HFFc6 (cell line): ENCODE results near the gene NQO2. TPM values are rescaled to one million over a fixed set of nuclear protein-coding genes. Genes with fewer than 3 reads are reported as not detected.
A peak's percentile ranks its signal among the peaks of the same experiment; 100 is the strongest.

ENCODE experiments used
- DNase-seq: peaks from one replicate; pipeline ENCODE4 v3.0.0-alpha.2; 2018
- H3K27ac Mint-ChIP-seq: 2 replicates; pipeline ENCODE4 v1.8.0; 2020; ENCODE audit warnings: mild to moderate bottlenecking, mixed read lengths
- H3K27me3 Mint-ChIP-seq: 2 replicates; pipeline ENCODE4 v1.8.0; 2021; ENCODE audit warnings: mild to moderate bottlenecking, moderate library complexity, mixed read lengths; ENCODE audit not compliant: insufficient read depth
- H3K36me3 Mint-ChIP-seq: 2 replicates; pipeline ENCODE4 v1.8.0; 2021; ENCODE audit warnings: low read depth, mixed read lengths
- H3K4me1 Mint-ChIP-seq: 2 replicates; pipeline ENCODE4 v1.8.0; 2020; ENCODE audit warnings: low read depth, mixed read lengths
- H3K4me3 Mint-ChIP-seq: 2 replicates; pipeline ENCODE4 v1.8.0; 2020; ENCODE audit warnings: mild to moderate bottlenecking, moderate library complexity, mixed read lengths
- H3K9me3 Mint-ChIP-seq: 2 replicates; pipeline ENCODE4 v1.8.0; 2020; ENCODE audit warnings: mild to moderate bottlenecking, mixed read lengths
- total RNA-seq, 6 experiments: library from RNA; stranded (reverse); fragmentation: NEBNext Ultra II Directional; extraction: Animal tissue kit (Norgen Biotek cat#: 25700); gene quantifications; 2 replicates in 1 of 6; 3 replicates in 5 of 6; pipeline ENCODE4 v1.2.3, GENCODE V29; 2021
- TF ChIP-seq, protein P1 (sequence below): fragments of 200-600 bp; sonication (generic); IDR thresholded peaks from 2 replicates; pipeline ENCODE4 v1.5.0; 2021; ENCODE audit warnings: antibody characterized with exemption, mild to moderate bottlenecking

The NQO2 gene
- total RNA-seq, 6 experiments from 2014 or later = 28.9 to 48.6 (median 43.6) TPM

DNA sequence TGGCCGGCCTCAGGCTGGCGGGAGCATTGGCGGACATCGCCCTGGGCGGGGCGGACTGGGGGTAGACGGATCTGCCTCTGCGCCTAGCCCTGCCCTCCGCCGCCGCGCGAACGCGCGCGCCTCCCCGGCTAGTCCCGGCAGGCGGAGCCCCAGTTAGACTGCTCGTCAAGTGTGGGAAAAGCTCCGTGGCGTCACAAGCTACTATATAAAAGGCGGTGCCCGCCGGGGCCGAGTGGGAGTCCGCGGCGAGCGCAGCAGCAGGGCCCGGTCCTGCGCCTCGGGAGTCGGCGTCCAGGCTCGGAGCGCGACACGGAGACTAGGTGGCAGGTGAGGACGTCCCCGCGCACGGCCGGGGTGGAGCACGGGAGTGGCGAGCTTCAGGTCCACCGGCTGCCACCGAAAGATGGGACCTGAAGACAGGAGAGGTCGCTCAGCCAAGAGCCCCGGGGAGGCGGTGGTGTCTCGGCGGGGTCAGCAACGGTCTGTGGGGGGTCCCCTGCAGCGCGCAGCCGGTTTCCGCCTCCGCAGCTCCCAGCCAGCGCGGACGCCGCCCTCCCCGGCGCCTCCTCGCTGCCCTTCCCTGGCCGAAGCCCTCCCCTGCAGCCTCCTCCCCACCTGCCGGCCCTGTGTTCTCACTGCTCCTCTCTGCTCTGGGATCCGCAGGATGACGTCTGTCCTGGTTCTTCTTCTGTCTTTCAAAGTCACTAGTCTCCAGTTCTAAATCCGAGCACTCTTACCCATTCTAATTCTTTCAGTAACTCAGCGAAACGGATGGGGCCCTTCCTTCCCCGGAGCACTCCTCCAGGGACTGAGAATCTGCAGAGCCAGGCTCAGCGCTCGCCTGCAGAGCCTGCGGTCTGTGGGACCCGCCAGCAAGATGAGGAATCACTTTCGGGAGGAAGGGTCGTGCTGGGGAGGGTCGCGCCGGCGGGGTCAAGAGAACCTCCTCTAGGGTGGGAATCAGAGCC is 64.3 kb downstream of the NQO2 start:
- Mint-ChIP-seq H3K9me3 (no peaks in the 10 kb centered on the region), H3K4me3 (peak overlapping the region; percentile 93), H3K27me3 (no peaks in the 10 kb centered on the region; the same call in 1 of the 2 replicates), H3K36me3 (peaks cover 14% of the 10 kb centered on the region), H3K4me1 (peaks cover 56% of the 10 kb centered on the region), H3K27ac (peak overlapping the region; percentile 80)
- DNase-seq = peak; percentile 94
- TF ChIP-seq, protein P1, sequence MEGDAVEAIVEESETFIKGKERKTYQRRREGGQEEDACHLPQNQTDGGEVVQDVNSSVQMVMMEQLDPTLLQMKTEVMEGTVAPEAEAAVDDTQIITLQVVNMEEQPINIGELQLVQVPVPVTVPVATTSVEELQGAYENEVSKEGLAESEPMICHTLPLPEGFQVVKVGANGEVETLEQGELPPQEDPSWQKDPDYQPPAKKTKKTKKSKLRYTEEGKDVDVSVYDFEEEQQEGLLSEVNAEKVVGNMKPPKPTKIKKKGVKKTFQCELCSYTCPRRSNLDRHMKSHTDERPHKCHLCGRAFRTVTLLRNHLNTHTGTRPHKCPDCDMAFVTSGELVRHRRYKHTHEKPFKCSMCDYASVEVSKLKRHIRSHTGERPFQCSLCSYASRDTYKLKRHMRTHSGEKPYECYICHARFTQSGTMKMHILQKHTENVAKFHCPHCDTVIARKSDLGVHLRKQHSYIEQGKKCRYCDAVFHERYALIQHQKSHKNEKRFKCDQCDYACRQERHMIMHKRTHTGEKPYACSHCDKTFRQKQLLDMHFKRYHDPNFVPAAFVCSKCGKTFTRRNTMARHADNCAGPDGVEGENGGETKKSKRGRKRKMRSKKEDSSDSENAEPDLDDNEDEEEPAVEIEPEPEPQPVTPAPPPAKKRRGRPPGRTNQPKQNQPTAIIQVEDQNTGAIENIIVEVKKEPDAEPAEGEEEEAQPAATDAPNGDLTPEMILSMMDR = peak; percentile 26

GRCh38 chr6:3068329-3069214 is 68.9 kb downstream of the NQO2 start, which contains the start of gene RIPK1:
Gene RIPK1, plus strand, starts transcription at chr6:3068494. Its CDS starts 8,330 bp downstream, at chr6:3076824.
- H3K27me3 Mint-ChIP-seq = peaks cover 6% of the 10 kb centered on the region
- no peaks in the 10 kb centered on the region for H3K9me3 Mint-ChIP-seq
- H3K27ac Mint-ChIP-seq = peak within 1 kb of the TSS; percentile 97
- H3K36me3 Mint-ChIP-seq = peaks cover 25% of the 10 kb centered on the region
- H3K4me3 Mint-ChIP-seq = peak within 1 kb of the TSS; percentile 99
- H3K4me1 Mint-ChIP-seq = peaks cover 70% of the 10 kb centered on the region
- TF ChIP-seq, protein P1 = peak; percentile 49; the same call in 1 of the 2 replicates
- peak; percentile 86 for DNase-seq

Other genes with a start within 250 kb of the NQO2 start
- under 1 TPM; 0.10 to 0.21 (median 0.12) TPM for gene MYLK4, start 249.0 kb upstream of the NQO2 start, total RNA-seq
- 10 to 100 TPM; 31.9 to 40.4 (median 33.5) TPM for gene WRNIP1, start 234.5 kb upstream of the NQO2 start, total RNA-seq
- 10 to 100 TPM; 21.1 to 39.2 (median 29.3) TPM for gene SERPINB1, start 158.0 kb upstream of the NQO2 start, total RNA-seq
- 1 to 10 TPM in 3 of 6 experiments, under 1 TPM in 3; 0.73 to 1.4 (median 1.1) TPM for gene SERPINB9, start 96.6 kb upstream of the NQO2 start, total RNA-seq
- gene SERPINB6, start 28.3 kb upstream of the NQO2 start, total RNA-seq = 100 to 1,000 TPM; 109 to 142 (median 134) TPM
- gene RIPK1, start 68.6 kb downstream of the NQO2 start, total RNA-seq = 10 to 100 TPM; 19.9 to 24.9 (median 22.2) TPM
- gene BPHL, start 118.8 kb downstream of the NQO2 start, total RNA-seq = 10 to 100 TPM in 5 of 6 experiments, 1 to 10 TPM in 1; 9.3 to 14.6 (median 11.9) TPM
- 100 to 1,000 TPM; 114 to 152 (median 120) TPM for gene TUBB2A, start 157.7 kb downstream of the NQO2 start, total RNA-seq
- gene TUBB2B, start 227.8 kb downstream of the NQO2 start, total RNA-seq = 1 to 10 TPM in 3 of 6 experiments, under 1 TPM in 3; 0.14 to 1.3 (median 0.90) TPM